ENCODE data around the gene AMZ1.
"Not testable (repeated sequence)": the region's sequence is repeated elsewhere in the genome, so short reads cannot be mapped to it uniquely, and the experiment has no call there.

AMZ1 gene

GRCh38 chr7:2723138-2723850 lies 35.3 kb downstream of the AMZ1 start:
- Histone ChIP-seq H3K36me3 (ENCODE audit: control insufficient read depth, insufficient read depth, low read length) (peaks cover 33% of the 10 kb centered on the region), H3K4me3 (ENCODE audit: extremely low read depth, insufficient read depth, low read length, poor library complexity, severe bottlenecking) (no peak overlapping the region), H3K4me1 (ENCODE audit: control insufficient read depth, insufficient read depth, low read length, poor library complexity, severe bottlenecking) (no peaks in the 10 kb centered on the region), H3K27ac (ENCODE audit: low read depth, low read length, severe bottlenecking) (no peak overlapping the region), H3K9me3 (ENCODE audit: control insufficient read depth, low read length) (no peaks in the 10 kb centered on the region)
- whole genome bisulfite sequencing, 2 experiments (ENCODE audit: insufficient coverage in 2 of 2): 91% methylated on average over 20 to 23 of the region's 23 CpGs

DNA sequence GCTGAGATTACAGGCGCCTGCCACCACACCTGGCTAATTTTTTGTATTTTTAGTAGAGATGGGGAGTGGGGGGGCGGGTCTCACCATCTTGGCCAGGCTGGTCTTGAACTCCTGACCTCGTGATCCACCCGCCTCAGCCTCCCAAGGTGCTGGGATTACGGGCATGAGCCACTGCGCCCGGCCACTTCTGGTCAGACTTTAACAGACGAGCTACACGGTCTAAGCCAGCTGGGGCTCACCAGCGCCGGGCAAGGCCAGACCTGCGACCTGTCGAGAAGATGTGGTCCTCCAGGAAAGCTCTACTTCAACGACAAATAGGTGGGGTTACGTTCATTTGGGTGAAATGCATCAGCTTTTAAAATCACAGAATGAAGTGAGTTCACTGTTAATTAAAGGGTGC lies 36.0 kb downstream of the AMZ1 start:
- peaks cover 34% of the 10 kb centered on the region for H3K36me3 ChIP-seq (ENCODE audit: control insufficient read depth, insufficient read depth, low read length)
- WGBS, 2 experiments (ENCODE audit: insufficient coverage in 2 of 2): 91 to 93% methylated on average over 12 to 13 of the region's 15 CpGs
- H3K27ac ChIP-seq (ENCODE audit: low read depth, low read length, severe bottlenecking); H3K4me3 ChIP-seq (ENCODE audit: extremely low read depth, insufficient read depth, low read length, poor library complexity, severe bottlenecking); H3K4me1 ChIP-seq (ENCODE audit: control insufficient read depth, insufficient read depth, low read length, poor library complexity, severe bottlenecking); H3K9me3 ChIP-seq (ENCODE audit: control insufficient read depth, low read length): not testable (repeated sequence)

DNA sequence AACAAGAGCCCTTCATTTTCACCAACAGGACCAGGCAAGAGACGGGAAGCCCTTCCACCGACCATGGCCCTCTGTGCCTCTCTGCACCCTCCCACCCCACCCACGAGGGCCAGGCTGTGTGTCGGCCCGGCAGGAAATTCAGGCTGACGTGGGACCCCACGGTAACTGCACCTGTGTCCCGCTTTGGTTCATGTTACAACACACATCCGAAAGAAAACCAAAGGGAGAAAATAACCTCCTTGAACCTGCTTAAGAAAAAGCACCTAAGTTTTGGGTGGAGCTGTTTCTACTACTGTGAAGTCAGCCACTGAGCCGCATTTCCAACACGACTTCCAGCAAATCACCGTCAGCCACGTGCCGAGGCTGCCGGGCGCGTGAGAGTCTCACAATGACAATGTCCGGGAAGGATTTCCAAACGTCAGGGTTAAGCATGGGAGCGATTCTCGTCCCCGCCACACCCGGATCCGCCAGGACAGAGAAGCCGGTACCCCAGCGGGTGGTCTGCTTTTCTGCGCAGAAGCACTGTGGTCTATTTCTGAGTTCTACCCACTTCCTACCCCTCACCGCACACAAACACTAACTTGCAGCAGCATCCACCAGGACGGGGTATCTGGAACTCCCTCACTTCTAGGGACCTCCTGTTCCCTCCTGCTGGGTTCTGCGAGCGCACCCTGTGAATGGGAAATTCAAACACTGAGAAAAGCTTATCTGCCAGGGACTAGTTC lies 36.6 kb downstream of the AMZ1 start:
- H3K36me3 ChIP-seq (ENCODE audit: control insufficient read depth, insufficient read depth, low read length): peaks cover 39% of the 10 kb centered on the region
- H3K4me1 ChIP-seq (ENCODE audit: control insufficient read depth, insufficient read depth, low read length, poor library complexity, severe bottlenecking): no peaks in the 10 kb centered on the region
- no peak overlapping the region for H3K4me3 ChIP-seq (ENCODE audit: extremely low read depth, insufficient read depth, low read length, poor library complexity, severe bottlenecking)
- WGBS, 2 experiments (ENCODE audit: insufficient coverage in 2 of 2): 96 to 97% methylated on average over 30 of the region's 31 CpGs
- H3K27ac ChIP-seq (ENCODE audit: low read depth, low read length, severe bottlenecking): no peak overlapping the region
- H3K9me3 ChIP-seq (ENCODE audit: control insufficient read depth, low read length): no peaks in the 10 kb centered on the region

- H3K4me3 ChIP-seq (ENCODE audit: extremely low read depth, insufficient read depth, low read length, poor library complexity, severe bottlenecking): no peak overlapping the region
- no peaks in the 10 kb centered on the region for H3K4me1 ChIP-seq (ENCODE audit: control insufficient read depth, insufficient read depth, low read length, poor library complexity, severe bottlenecking)
- peaks cover 47% of the 10 kb centered on the region for H3K36me3 ChIP-seq (ENCODE audit: control insufficient read depth, insufficient read depth, low read length)
- 93 to 94% methylated on average over 31 to 34 of the region's 34 CpGs for WGBS, 2 experiments (ENCODE audit: insufficient coverage in 2 of 2)
- H3K27ac ChIP-seq (ENCODE audit: low read depth, low read length, severe bottlenecking): no peak overlapping the region
- no peaks in the 10 kb centered on the region for H3K9me3 ChIP-seq (ENCODE audit: control insufficient read depth, low read length)
Measured at GRCh38 chr7:2725178-2726105, 37.4 kb downstream of the AMZ1 start.

GRCh38 chr7:2726316-2727018 lies 38.5 kb downstream of the AMZ1 start:
- 91 to 93% methylated on average over 14 of the region's 18 CpGs for WGBS, 2 experiments (ENCODE audit: insufficient coverage in 2 of 2)
- H3K27ac ChIP-seq (ENCODE audit: low read depth, low read length, severe bottlenecking): no peak overlapping the region
- no peak overlapping the region for H3K4me3 ChIP-seq (ENCODE audit: extremely low read depth, insufficient read depth, low read length, poor library complexity, severe bottlenecking)
- peaks cover 57% of the 10 kb centered on the region for H3K36me3 ChIP-seq (ENCODE audit: control insufficient read depth, insufficient read depth, low read length)
- H3K4me1 ChIP-seq (ENCODE audit: control insufficient read depth, insufficient read depth, low read length, poor library complexity, severe bottlenecking): no peaks in the 10 kb centered on the region
- no peaks in the 10 kb centered on the region for H3K9me3 ChIP-seq (ENCODE audit: control insufficient read depth, low read length)

DNA sequence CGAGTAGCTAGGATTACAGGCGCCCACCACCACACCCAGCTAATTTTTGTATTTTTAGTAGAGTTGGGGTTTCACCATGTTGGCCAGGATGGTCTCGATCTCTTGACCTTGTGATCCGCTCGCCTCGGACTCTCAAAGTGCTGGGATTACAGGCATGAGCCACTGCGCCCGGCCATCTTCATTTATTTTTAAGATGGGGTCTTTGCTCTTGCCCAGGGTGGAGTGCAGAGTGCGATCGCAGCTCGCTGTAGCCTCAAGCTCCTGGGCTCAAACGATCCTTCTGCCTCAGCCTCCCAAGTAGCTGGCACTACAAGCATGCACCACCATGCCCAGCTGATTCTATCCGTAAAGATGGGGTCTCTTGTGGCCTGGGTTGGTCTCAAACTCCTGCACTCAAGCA lies 39.2 kb downstream of the AMZ1 start:
- H3K9me3 ChIP-seq (ENCODE audit: control insufficient read depth, low read length); H3K27ac ChIP-seq (ENCODE audit: low read depth, low read length, severe bottlenecking); H3K4me3 ChIP-seq (ENCODE audit: extremely low read depth, insufficient read depth, low read length, poor library complexity, severe bottlenecking); H3K4me1 ChIP-seq (ENCODE audit: control insufficient read depth, insufficient read depth, low read length, poor library complexity, severe bottlenecking): not testable (repeated sequence)
- peaks cover 62% of the 10 kb centered on the region for H3K36me3 ChIP-seq (ENCODE audit: control insufficient read depth, insufficient read depth, low read length)
- WGBS, 2 experiments (ENCODE audit: insufficient coverage in 2 of 2): 76 to 80% methylated on average over 10 to 11 of the region's 13 CpGs

DNA sequence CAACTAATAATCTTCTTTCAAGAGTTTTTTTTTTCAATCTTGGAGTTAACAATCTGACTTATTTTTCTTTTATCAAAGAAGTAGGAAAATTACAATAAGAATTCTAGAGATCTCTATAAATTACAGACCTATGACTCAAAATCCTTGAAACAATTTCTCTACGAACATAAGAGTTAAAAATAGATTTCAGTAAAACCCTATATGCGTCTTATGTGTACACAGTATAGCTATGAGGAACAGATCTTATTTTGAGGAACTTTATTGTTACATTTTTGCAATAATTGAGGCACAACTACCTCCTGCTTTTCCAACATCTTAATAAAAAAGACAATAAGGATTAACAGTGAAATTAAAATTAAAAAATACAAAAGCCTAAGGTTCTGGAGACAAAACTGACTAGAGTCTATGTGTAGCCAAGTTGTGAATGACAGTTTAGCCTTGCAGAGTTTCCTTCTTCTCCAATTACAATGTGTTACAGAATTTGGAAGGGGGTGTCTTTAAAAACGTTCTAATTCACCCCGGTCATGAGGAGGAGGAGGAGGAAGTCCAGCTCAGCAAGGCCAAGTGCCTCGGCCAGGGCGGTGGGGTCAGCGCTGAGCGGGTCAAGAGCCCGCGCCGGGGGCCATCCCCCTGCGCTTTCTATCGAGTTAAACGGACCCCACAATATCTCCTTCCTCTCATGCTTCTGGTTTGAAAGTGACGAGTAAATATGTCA lies 40.5 kb downstream of the AMZ1 start:
- peaks cover 67% of the 10 kb centered on the region for H3K36me3 ChIP-seq (ENCODE audit: control insufficient read depth, insufficient read depth, low read length)
- H3K27ac ChIP-seq (ENCODE audit: low read depth, low read length, severe bottlenecking): no peak overlapping the region
- H3K4me3 ChIP-seq (ENCODE audit: extremely low read depth, insufficient read depth, low read length, poor library complexity, severe bottlenecking): no peak overlapping the region
- H3K9me3 ChIP-seq (ENCODE audit: control insufficient read depth, low read length): no peaks in the 10 kb centered on the region
- no peaks in the 10 kb centered on the region for H3K4me1 ChIP-seq (ENCODE audit: control insufficient read depth, insufficient read depth, low read length, poor library complexity, severe bottlenecking)
- WGBS, 2 experiments (ENCODE audit: insufficient coverage in 2 of 2): 89 to 94% methylated on average over 9 of the region's 15 CpGs

DNA sequence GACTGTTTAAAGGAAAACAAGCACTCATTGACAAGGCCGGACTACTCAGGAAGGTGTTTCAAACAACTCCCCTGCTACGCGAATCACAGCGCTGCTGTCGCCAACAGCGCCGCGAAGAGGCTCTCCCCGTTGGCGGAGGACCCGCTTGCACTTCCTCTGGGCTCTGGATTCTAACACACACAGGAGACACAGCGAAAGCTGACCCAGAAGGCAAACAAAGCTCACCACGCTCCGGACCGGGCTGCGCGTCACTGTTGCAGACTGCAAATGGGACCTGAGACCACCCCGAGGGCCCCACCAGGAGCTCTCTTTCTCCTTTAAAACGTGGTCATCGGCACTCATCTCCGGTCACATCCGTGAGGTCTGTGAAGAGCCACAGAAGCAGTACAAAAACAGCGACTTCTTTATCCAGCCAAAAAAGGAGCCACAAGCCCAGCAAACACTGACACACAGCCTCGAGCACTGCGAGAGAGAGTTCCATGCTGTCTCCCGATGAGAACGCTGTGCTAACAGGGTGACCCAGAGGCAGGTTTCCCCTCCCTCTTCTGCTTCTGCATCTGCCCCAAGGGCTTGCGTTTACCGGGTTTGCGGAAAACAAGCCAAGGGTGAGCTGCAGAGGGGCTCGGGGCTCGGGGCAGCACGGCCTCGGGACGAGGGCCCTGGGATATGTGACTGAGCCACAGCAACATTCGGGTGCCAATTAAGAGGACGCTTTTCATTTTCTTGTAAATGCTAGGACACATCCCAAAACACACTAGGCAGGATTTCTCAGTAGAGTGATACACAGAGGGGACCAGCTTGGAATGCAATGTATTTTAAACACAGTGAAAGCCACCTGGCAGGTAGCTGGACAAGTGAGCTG lies 41.3 kb downstream of the AMZ1 start:
- Histone ChIP-seq H3K36me3 (ENCODE audit: control insufficient read depth, insufficient read depth, low read length) (peaks cover 73% of the 10 kb centered on the region), H3K9me3 (ENCODE audit: control insufficient read depth, low read length) (no peaks in the 10 kb centered on the region)

DNA sequence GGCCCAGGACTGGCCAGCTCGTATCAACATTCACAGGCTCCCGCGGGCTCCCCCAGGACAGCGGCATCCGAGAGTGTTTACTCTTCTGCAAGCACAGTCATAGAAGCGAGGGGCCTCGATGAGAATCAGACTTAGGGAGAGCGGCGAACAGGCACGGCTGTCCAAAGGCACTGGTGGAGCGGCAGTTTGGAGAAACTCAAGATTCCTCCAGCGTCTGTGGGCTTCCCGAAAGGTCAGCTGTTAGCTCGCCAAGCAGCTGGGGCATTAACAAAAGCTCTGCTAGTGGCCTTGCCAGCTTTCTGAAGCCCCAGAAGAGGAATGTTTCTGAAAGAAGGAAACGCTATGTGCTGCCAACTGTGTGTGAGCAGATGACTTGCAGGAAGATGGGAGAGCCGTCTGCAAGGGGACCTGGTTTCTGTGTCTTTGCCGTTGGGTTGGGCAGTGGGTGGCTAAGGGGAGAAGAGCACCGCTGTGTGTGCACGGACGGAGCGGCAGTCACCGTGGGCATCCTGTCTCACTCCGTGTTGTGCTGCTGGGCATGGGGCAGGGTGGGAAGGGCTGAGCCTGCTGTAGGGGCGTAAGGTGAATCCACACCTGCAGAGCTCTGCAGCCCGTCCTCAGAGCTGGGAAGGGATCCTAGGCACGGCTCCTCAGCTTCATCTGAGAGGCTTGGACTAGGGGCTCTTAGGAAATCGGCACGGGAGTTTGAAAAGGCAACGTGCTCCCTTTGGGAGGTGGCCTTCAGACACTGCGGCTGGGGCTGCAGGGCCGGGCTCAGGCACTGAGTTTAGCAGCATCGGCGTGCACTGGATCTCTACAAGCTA lies 42.1 kb downstream of the AMZ1 start:
- Histone ChIP-seq H3K9me3 (ENCODE audit: control insufficient read depth, low read length) (no peaks in the 10 kb centered on the region), H3K4me1 (ENCODE audit: control insufficient read depth, insufficient read depth, low read length, poor library complexity, severe bottlenecking) (peaks cover 5% of the 10 kb centered on the region), H3K36me3 (ENCODE audit: control insufficient read depth, insufficient read depth, low read length) (peaks cover 70% of the 10 kb centered on the region), H3K4me3 (ENCODE audit: extremely low read depth, insufficient read depth, low read length, poor library complexity, severe bottlenecking) (no peak overlapping the region), H3K27ac (ENCODE audit: low read depth, low read length, severe bottlenecking) (no peak overlapping the region)
- 96 to 97% methylated on average over 31 to 33 of the region's 33 CpGs for WGBS, 2 experiments (ENCODE audit: insufficient coverage in 2 of 2)

More for the DNA sequence above, 41.3 kb downstream of the AMZ1 start:
- peak overlapping the region; percentile 23 for H3K27ac ChIP-seq (ENCODE audit: low read depth, low read length, severe bottlenecking)
- WGBS, 2 experiments (ENCODE audit: insufficient coverage in 2 of 2): 93% methylated on average over 32 to 35 of the region's 37 CpGs
- no peak overlapping the region for H3K4me3 ChIP-seq (ENCODE audit: extremely low read depth, insufficient read depth, low read length, poor library complexity, severe bottlenecking)
- H3K4me1 ChIP-seq (ENCODE audit: control insufficient read depth, insufficient read depth, low read length, poor library complexity, severe bottlenecking): no peaks in the 10 kb centered on the region

Measured in mesodermal cell (in vitro differentiated cells).